ENCODE data around the gene CCDC9.
"Not testable (repeated sequence)": the region's sequence is repeated elsewhere in the genome, so short reads cannot be mapped to it uniquely, and the experiment has no call there.

The CCDC9 gene

GRCh38 chr19:47283405-47284059, 27.2 kb downstream of the CCDC9 start:
- in situ Hi-C loops (cut with MboI; ENCODE audit: low sequenced_read_pairs): loop anchor here (25.0 kb wide), 1 partner anchor 429 kb away; the partner anchor contains the start of gene EHD2

- in situ Hi-C loops (cut with MboI; ENCODE audit: low sequenced_read_pairs): loop anchor here (25.0 kb wide), 1 partner anchor 428 kb away; the partner anchor contains the start of gene EHD2
Measured at GRCh38 chr19:47284324-47284899, 28.1 kb downstream of the CCDC9 start.

- in situ Hi-C loops (cut with MboI; ENCODE audit: low sequenced_read_pairs): loop anchor here (10.0 to 25.0 kb wide), 2 partner anchors 109 to 416 kb away; partner anchors contain the start of gene EHD2
Measured at GRCh38 chr19:47296036-47296435, 39.7 kb downstream of the CCDC9 start.

GRCh38 chr19:47300867-47301266, 44.5 kb downstream of the CCDC9 start:
- in situ Hi-C loops (cut with MboI; ENCODE audit: low sequenced_read_pairs): not testable (repeated sequence)

GRCh38 chr19:47302249-47302648, 45.9 kb downstream of the CCDC9 start:
- in situ Hi-C loops (cut with MboI; ENCODE audit: low sequenced_read_pairs): no loop called here

GRCh38 chr19:47303966-47304365, 47.6 kb downstream of the CCDC9 start:
- in situ Hi-C loops (cut with MboI; ENCODE audit: low sequenced_read_pairs): no loop called here

GRCh38 chr19:47305309-47305751, 49.0 kb downstream of the CCDC9 start:
- in situ Hi-C loops (cut with MboI; ENCODE audit: low sequenced_read_pairs): no loop called here

GRCh38 chr19:47306303-47306702, 50.0 kb downstream of the CCDC9 start:
- in situ Hi-C loops (cut with MboI; ENCODE audit: low sequenced_read_pairs): no loop called here

GRCh38 chr19:47309038-47309437, 52.7 kb downstream of the CCDC9 start:
- in situ Hi-C loops (cut with MboI; ENCODE audit: low sequenced_read_pairs): no loop called here

GRCh38 chr19:47309608-47310007, 53.3 kb downstream of the CCDC9 start, which contains the start of gene C5AR1:
Gene C5AR1, plus strand, starts transcription at chr19:47309861. Its CDS starts 35 bp downstream, at chr19:47309896.
- in situ Hi-C loops (cut with MboI; ENCODE audit: low sequenced_read_pairs): no loop called here

- in situ Hi-C loops (cut with MboI; ENCODE audit: low sequenced_read_pairs): no loop called here
Measured at GRCh38 chr19:47310323-47310722, 54.0 kb downstream of the CCDC9 start.

GRCh38 chr19:47310819-47311218, 54.5 kb downstream of the CCDC9 start:
- in situ Hi-C loops (cut with MboI; ENCODE audit: low sequenced_read_pairs): no loop called here

- in situ Hi-C loops (cut with MboI; ENCODE audit: low sequenced_read_pairs): no loop called here
Measured at GRCh38 chr19:47312366-47313006, 56.2 kb downstream of the CCDC9 start.

- in situ Hi-C loops (cut with MboI; ENCODE audit: low sequenced_read_pairs): no loop called here
Measured at GRCh38 chr19:47313754-47314295, 57.5 kb downstream of the CCDC9 start.

GRCh38 chr19:47315125-47315821, 58.9 kb downstream of the CCDC9 start:
- in situ Hi-C loops (cut with MboI; ENCODE audit: low sequenced_read_pairs): no loop called here

- in situ Hi-C loops (cut with MboI; ENCODE audit: low sequenced_read_pairs): no loop called here
Measured at GRCh38 chr19:47316513-47316912, 60.2 kb downstream of the CCDC9 start.

GRCh38 chr19:47319923-47320871, 63.9 kb downstream of the CCDC9 start:
- in situ Hi-C loops (cut with MboI; ENCODE audit: low sequenced_read_pairs): no loop called here

All from HL-60/S4 treated with phorbol 12-myristate 13-acetate at 8.2 ng/mL for 4 days and 3 days (cell line).